GM18520 (cell line): ENCODE measurements around the gene CEP85L.

Source experiments
- ATAC-seq: cut with Tn5 transposase; IDR thresholded peaks from one replicate; pipeline ENCODE4 v1.9.1; 2021; ENCODE audit not compliant: unreplicated experiment

The CEP85L gene

GRCh38 chr6:118546164-118546879 lies 105.1 kb downstream of the CEP85L start:
- no peak for ATAC-seq

- no peak for ATAC-seq
These were observed 107.3 kb downstream of the CEP85L start for GRCh38 chr6:118544105-118544504.

- no peak for ATAC-seq
These were observed 109.0 kb downstream of the CEP85L start for GRCh38 chr6:118542184-118542952.

GRCh38 chr6:118537574-118537973 lies 113.8 kb downstream of the CEP85L start:
- ATAC-seq: no peak

DNA sequence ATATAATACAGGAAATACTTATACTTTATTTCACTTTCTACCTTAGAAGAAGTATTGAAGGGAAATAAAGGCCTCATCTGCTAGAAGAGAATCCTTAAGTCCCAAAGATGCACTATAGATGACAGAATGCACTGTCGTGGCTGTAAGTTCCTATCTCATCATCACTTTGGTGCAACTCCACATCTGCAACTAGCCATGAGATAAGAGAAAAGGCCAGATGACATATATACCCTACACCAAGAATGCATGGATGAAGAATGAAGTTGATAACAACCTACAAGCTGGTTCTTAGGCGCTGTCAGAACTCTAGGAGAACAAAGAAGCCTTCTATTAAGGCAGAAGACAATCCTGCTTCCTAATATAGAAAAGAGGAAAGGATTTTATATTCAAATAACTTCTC lies 114.9 kb downstream of the CEP85L start:
- no peak for ATAC-seq

GRCh38 chr6:118535176-118535844 lies 116.1 kb downstream of the CEP85L start:
- no peak for ATAC-seq

- no peak for ATAC-seq
These were observed 120.4 kb downstream of the CEP85L start for GRCh38 chr6:118530942-118531341.

DNA sequence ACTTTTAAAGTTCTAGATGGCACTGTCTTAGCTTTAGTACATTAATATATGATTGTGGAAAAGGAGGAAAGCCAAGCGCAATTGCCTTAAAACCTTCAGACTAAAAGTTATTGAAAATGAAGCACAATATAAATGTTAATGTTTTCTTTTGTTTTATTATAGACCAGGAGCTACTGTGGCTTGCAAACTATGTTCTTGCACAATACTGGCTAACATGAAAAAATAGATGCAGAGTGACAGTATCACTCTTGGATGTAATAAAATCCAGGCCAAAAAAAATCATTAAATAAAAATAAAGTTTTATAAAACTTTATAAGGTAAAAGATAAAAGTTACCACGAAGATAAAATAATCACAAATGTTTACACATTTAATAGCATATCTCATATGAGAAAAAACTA lies 121.6 kb downstream of the CEP85L start:
- no peak for ATAC-seq

- no peak for ATAC-seq
These were observed 123.3 kb downstream of the CEP85L start for GRCh38 chr6:118528129-118528528.

GRCh38 chr6:118525913-118526780 lies 125.2 kb downstream of the CEP85L start:
- ATAC-seq: no peak

- ATAC-seq: no peak
These were observed 126.7 kb downstream of the CEP85L start for GRCh38 chr6:118524686-118525085.

DNA sequence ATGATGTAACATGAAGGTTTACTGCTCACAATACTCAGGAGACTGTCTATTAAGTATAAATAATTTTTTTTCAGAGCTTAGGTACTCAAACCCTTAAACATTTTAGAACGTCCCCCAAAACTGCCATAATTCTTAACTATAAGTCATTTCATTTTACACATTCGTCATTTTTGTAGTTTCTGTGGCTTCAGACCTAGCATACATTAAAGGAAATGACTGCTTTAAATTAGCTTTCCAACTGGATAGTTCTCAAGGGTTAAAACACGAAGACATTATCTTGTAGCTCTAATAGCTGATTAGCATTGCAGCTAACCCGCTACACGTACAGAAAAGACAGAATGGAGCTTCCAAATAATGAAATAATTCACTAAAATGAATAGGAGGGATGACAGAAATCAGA lies 128.2 kb downstream of the CEP85L start:
- ATAC-seq: peak; percentile 77

GRCh38 chr6:118522422-118522821 lies 129.0 kb downstream of the CEP85L start:
- no peak for ATAC-seq

DNA sequence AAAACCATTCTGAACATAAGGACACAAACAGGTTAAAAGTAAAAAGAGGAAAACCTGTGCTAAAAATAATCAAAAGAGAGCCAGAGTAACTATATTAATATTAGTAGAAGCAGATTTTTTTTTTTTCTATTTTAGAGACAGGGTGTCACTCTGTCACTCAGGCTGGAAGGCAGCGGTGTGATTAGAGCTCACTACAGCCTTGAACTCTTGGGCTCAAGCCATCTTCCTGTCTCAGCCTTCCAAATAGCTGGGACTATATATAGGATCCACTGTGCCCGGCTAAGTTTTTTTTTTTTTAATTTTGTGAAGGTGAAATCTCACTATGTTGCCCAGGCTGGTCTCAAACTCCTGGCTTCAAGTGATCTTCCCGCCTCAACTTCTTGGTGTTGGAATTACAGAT lies 136.7 kb downstream of the CEP85L start:
- ATAC-seq: no peak

- ATAC-seq: no peak
These were observed 139.3 kb downstream of the CEP85L start for GRCh38 chr6:118511930-118512715.

DNA sequence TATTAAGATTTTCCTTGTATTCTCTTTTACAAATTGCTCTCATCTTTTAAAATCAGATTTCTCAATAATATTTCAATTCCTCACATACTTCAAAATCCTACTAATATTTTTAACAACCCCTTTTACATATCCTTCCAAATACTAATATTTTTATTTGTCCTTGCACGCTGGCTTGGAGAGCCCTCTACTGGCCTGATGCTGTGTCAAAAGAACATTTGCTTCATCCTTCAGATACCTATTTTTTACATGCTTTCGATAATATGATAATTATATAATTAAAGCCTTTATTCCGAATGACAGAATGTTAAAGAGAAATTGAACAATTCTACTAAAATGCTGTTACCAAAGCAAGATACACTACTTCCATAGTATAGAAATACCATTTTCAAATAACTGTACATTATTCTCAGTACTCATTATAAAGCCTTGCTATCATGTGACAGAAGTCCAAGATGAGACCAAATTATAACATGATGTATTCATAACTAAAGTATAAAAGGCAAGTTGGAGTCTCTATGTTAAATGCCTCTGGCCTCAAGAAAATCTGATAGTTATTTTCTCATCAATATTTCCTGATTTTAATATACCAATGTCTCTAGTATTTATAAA lies 142.3 kb downstream of the CEP85L start:
- ATAC-seq: no peak

- no peak for ATAC-seq
These were observed 143.8 kb downstream of the CEP85L start for GRCh38 chr6:118507636-118508035.

DNA sequence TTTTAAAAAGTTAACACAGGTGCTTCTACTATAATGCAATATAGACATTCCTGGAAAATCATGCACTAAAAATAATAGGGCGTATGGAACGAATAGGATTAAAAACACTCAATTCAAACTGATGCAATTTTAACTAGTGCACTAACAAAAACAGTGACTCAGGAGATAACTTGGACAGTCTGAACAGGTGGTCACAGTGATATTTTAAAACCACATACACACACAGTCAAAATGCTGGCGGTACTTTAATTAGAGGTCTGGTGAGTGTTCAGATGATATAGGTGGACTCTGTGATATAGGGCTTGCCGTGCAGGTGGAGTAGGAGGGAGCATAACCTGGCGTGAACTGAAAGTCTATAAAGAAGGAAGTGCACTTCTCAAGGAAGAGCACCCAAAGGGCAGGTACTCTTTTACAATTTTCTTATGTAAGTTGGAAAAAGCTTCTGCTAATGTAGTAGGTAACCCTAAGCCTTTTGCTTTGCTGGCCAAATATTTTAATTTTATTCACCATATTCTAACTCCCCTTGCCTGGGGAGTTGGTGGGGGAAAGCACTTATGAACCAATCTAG lies 145.2 kb downstream of the CEP85L start:
- no peak for ATAC-seq

DNA sequence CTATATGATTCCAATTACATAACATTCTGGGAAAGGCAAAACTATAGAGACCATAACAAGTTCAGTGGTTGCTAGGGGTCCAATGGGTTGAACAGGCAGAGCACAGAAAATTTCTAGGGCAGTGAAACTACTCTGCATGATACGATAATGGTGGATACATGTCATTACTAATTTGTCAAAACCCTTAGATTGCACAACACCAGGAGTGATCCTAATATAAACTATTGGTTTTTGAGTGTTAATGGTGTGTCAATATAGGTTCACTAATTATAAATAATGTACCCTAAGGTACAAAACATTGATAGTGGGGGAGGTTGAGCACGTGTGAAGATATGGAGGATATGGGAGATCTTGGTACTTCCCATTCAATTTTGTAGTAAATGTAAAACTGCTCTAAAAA lies 145.7 kb downstream of the CEP85L start:
- ATAC-seq: no peak
